GM12874 (cell line): ENCODE data around the gene SPTBN4.

Experiments
- TF ChIP-seq, protein P1 (sequence below): IDR thresholded peaks from 2 replicates; pipeline ENCODE4 v1.5.1; 2011; ENCODE audit warnings: low read depth, mild to moderate bottlenecking, control low read depth, low read length, moderate library complexity; ENCODE audit not compliant: insufficient read depth

SPTBN4 gene

DNA sequence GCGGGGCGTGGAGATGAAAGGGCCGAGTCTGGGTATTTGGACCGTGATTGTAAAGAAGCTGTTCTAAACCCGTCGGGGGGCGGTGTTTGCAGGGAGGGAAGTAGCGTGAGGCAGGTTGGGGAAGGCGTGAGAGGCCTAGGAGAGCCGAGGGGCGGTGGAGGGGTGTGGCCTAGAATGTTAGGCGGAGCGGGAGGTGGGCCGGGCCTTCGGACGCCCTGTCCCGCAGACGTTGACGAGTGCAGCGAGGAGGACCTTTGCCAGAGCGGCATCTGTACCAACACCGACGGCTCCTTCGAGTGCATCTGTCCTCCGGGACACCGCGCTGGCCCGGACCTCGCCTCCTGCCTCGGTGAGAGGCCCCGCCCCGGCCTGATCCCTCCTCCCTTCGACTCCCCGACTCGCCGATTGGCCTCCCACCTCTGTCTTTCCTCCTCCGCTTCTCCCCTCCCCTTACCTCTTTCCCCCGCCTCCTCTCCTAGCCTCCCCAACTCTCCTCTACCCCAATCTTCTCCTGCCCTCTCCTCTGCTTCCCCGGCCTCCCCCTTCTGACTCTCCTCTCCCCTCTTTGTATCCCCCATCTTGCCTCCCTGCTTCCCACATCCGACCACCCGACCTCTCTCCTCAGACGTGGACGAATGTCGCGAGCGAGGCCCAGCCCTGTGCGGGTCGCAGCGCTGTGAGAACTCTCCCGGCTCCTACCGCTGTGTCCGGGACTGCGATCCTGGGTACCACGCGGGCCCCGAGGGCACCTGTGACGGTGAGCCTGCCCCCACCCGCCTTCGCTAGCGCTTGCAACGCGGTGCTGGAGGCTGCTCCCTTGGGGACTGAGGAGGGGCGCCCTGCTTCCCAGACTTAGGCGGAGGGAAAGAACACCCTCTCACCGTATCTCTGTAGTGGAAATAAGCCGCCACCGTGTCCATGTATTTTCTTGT is 147.2 kb downstream of the SPTBN4 start:
- TF ChIP-seq, protein P1, sequence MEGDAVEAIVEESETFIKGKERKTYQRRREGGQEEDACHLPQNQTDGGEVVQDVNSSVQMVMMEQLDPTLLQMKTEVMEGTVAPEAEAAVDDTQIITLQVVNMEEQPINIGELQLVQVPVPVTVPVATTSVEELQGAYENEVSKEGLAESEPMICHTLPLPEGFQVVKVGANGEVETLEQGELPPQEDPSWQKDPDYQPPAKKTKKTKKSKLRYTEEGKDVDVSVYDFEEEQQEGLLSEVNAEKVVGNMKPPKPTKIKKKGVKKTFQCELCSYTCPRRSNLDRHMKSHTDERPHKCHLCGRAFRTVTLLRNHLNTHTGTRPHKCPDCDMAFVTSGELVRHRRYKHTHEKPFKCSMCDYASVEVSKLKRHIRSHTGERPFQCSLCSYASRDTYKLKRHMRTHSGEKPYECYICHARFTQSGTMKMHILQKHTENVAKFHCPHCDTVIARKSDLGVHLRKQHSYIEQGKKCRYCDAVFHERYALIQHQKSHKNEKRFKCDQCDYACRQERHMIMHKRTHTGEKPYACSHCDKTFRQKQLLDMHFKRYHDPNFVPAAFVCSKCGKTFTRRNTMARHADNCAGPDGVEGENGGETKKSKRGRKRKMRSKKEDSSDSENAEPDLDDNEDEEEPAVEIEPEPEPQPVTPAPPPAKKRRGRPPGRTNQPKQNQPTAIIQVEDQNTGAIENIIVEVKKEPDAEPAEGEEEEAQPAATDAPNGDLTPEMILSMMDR = no peak

DNA sequence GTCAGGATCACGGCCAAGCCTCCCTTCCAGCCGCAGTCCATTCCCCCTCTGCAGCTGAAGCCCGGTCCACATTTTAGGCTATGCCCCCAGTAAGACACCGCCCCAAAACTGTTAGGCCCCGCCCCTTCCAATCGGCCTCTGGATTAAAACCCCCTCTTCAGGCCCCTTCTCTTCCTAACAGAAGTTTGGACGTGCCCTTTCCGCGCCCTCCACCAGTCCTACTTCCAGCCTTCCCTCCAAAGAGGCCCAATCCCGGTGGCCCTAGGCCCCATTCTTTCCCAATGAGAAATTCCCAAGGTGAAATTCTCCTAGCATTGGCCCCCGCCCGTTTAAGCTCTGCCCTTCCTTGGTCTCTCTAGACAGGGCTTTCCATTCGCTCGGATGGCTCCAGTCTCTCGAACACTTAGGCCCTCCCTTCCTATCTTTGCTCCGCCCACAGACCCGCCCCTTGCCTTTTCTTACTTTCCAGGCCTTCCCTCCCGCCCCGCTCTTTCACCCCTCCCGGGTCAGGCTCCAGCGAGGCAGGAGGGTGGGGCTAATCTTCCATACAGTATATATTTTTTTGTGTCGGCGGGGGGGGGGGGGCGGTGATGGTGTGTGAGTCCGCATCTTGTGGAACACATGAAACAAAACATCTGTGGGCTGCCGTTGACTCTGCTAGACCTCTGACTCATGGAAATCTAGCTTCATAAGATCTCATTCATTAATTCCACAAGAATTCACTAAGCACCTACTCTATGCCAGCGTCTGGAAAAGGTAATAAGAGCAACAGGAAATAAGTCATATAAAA is 148.0 kb downstream of the SPTBN4 start:
- TF ChIP-seq, protein P1 = no peak

DNA sequence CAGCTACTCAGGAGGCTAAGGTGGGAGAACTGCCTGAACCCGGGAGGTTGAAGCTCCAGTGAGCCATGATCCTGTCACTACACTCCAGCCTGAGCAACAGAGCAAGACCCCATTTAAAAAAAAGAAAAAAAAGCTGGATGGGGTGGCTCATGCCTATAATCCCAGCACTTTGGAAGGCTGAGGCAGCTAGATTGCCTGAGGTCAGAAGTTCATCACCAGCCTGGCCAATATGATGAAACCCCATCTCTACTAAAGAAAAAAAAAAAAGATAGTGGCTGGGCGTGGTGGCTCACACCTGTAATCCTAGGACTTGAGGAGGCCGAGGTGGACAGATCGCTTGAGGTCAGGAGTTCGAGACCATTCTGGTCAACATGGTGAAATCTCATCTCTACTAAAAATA is 149.4 kb downstream of the SPTBN4 start:
- TF ChIP-seq, protein P1 = no peak

DNA sequence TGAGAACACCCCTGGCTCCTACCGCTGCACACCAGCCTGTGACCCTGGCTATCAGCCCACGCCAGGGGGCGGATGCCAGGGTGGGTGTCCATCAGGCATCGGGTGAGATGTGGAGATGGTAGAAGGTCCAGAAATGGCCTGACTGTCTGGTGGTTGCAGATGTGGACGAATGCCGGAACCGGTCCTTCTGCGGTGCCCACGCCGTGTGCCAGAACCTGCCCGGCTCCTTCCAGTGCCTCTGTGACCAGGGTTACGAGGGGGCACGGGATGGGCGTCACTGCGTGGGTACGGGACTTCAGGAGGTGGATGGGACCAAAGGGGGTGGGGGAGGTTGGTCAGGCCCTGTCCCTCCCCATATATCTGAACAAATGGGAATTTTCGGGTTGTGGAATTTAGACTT is 150.1 kb downstream of the SPTBN4 start:
- TF ChIP-seq, protein P1 = no peak

DNA sequence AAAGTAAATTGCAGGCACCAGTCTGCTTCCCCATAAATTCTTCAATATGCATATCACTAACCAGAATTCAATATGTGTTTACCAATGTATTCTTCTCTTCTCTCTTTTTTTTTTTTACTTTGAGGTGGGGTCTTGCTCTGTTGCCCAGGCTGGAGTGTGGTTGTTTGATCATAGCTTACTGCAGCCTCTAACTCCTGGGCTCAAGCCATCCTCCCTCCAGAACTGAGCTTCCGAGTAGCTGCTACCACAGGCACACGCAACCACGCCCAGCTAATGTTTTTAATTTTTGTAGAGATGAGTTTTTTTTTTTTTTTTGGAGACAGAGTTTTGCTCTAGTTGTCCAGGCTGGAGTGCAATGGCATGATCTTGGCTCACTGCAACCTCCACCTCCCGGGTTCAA is 151.2 kb downstream of the SPTBN4 start:
- TF ChIP-seq, protein P1 = no peak

DNA sequence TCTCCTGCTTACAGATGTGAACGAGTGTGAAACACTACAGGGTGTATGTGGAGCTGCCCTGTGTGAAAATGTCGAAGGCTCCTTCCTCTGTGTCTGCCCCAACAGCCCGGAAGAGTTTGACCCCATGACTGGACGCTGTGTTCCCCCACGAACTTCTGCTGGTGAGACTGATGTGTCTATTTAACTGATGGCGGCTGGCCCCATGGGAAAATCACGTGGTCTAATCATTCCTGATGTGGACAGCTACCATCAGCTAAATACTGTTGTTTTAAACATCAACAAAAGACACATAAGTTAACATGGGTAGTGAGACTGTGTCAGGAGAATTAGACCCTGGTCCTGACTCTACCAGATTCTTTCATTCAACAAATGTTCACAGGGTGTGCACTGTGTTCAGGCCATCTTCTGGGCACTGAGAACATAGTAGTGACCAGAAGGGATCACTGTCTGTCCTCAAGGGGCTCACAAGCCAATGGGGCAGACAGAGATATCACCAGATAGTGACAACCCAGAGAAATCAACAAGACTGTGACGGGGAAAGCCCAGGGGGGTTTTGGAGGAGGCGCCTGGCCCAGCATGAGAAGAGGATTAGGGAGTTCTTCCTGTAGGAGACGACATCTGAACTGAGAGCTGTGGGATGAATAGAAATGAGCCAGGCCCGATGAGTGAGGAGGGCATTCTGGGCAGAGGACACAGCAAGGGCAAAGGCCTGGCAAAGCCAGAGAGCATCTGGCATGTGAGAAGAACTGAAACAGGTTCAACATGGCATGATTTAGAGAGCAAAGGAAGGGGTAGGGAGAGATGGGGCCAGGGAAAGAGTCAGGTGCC is 152.7 kb downstream of the SPTBN4 start:
- TF ChIP-seq, protein P1 = no peak

DNA sequence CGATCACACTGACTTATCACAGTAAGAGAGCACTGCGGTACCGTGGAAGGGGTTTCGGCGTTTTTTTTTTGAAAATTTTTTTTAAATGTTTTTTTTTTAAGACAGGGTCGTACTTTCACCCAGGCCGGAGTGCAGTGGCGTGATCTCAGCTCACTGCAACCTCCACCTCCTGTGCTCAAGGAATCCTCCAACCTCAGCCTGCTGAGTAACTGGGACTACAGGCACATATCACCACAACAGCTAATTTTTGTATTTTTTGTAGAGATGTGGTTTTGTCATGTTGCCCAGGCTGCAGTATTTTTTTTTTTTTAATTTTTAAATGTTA is 153.3 kb downstream of the SPTBN4 start:
- TF ChIP-seq, protein P1 = no peak
